ENCODE results near the gene UMAD1. TPM values are rescaled to one million over a fixed set of nuclear protein-coding genes. Genes with fewer than 3 reads are reported as not detected.
"Not testable (repeated sequence)": the region's sequence is repeated elsewhere in the genome, so short reads cannot be mapped to it uniquely, and the experiment has no call there.

The UMAD1 gene
- total RNA-seq, 1 experiment from 2014 or later: 32.1 TPM

GRCh38 chr7:7647495-7648036 lies 7.0 kb downstream of the UMAD1 start:
- DNase-seq (ENCODE audit: low read depth, low spot score): no peak
- in situ Hi-C loops (cut with HindIII; ENCODE audit: low pct_unique_long_range_greater_than_20kb, low sequenced_read_pairs): no loop called here

- in situ Hi-C loops (cut with HindIII; ENCODE audit: low pct_unique_long_range_greater_than_20kb, low sequenced_read_pairs): no loop called here
- DNase-seq (ENCODE audit: low read depth, low spot score): no peak
These were observed 10.2 kb downstream of the UMAD1 start for GRCh38 chr7:7650682-7651206.

GRCh38 chr7:7651479-7651878 lies 10.9 kb downstream of the UMAD1 start:
- no peak for DNase-seq (ENCODE audit: low read depth, low spot score)
- in situ Hi-C loops (cut with HindIII; ENCODE audit: low pct_unique_long_range_greater_than_20kb, low sequenced_read_pairs): no loop called here

- DNase-seq (ENCODE audit: low read depth, low spot score): no peak
- in situ Hi-C loops (cut with HindIII; ENCODE audit: low pct_unique_long_range_greater_than_20kb, low sequenced_read_pairs): no loop called here
These were observed 12.4 kb downstream of the UMAD1 start for GRCh38 chr7:7652798-7653540.

GRCh38 chr7:7653593-7654187 lies 13.1 kb downstream of the UMAD1 start:
- in situ Hi-C loops (cut with HindIII; ENCODE audit: low pct_unique_long_range_greater_than_20kb, low sequenced_read_pairs): no loop called here
- DNase-seq (ENCODE audit: low read depth, low spot score): peak; percentile 71

- in situ Hi-C loops (cut with HindIII; ENCODE audit: low pct_unique_long_range_greater_than_20kb, low sequenced_read_pairs): no loop called here
- DNase-seq (ENCODE audit: low read depth, low spot score): no peak
These were observed 14.6 kb downstream of the UMAD1 start for GRCh38 chr7:7654964-7655715.

GRCh38 chr7:7656459-7656858 lies 15.9 kb downstream of the UMAD1 start:
- DNase-seq (ENCODE audit: low read depth, low spot score); in situ Hi-C loops (cut with HindIII; ENCODE audit: low pct_unique_long_range_greater_than_20kb, low sequenced_read_pairs): not testable (repeated sequence)

- in situ Hi-C loops (cut with HindIII; ENCODE audit: low pct_unique_long_range_greater_than_20kb, low sequenced_read_pairs): no loop called here
- DNase-seq (ENCODE audit: low read depth, low spot score): peak; percentile 58
These were observed 22.0 kb downstream of the UMAD1 start for GRCh38 chr7:7662527-7662926.

GRCh38 chr7:7664291-7664690 lies 23.7 kb downstream of the UMAD1 start:
- in situ Hi-C loops (cut with HindIII; ENCODE audit: low pct_unique_long_range_greater_than_20kb, low sequenced_read_pairs): no loop called here
- DNase-seq (ENCODE audit: low read depth, low spot score): no peak

- in situ Hi-C loops (cut with HindIII; ENCODE audit: low pct_unique_long_range_greater_than_20kb, low sequenced_read_pairs): no loop called here
- no peak for DNase-seq (ENCODE audit: low read depth, low spot score)
These were observed 24.5 kb downstream of the UMAD1 start for GRCh38 chr7:7665031-7665430.

GRCh38 chr7:7667187-7667586 lies 26.6 kb downstream of the UMAD1 start:
- no peak for DNase-seq (ENCODE audit: low read depth, low spot score)
- in situ Hi-C loops (cut with HindIII; ENCODE audit: low pct_unique_long_range_greater_than_20kb, low sequenced_read_pairs): no loop called here

GRCh38 chr7:7668706-7669105 lies 28.2 kb downstream of the UMAD1 start:
- in situ Hi-C loops (cut with HindIII; ENCODE audit: low pct_unique_long_range_greater_than_20kb, low sequenced_read_pairs): no loop called here
- DNase-seq (ENCODE audit: low read depth, low spot score): no peak

- in situ Hi-C loops (cut with HindIII; ENCODE audit: low pct_unique_long_range_greater_than_20kb, low sequenced_read_pairs): no loop called here
- no peak for DNase-seq (ENCODE audit: low read depth, low spot score)
These were observed 29.9 kb downstream of the UMAD1 start for GRCh38 chr7:7670490-7670889.

- in situ Hi-C loops (cut with HindIII; ENCODE audit: low pct_unique_long_range_greater_than_20kb, low sequenced_read_pairs): no loop called here
- DNase-seq (ENCODE audit: low read depth, low spot score): no peak
These were observed 30.8 kb downstream of the UMAD1 start for GRCh38 chr7:7671361-7671760.

GRCh38 chr7:7672545-7673239 lies 32.1 kb downstream of the UMAD1 start:
- DNase-seq (ENCODE audit: low read depth, low spot score): no peak
- in situ Hi-C loops (cut with HindIII; ENCODE audit: low pct_unique_long_range_greater_than_20kb, low sequenced_read_pairs): no loop called here

- DNase-seq (ENCODE audit: low read depth, low spot score): no peak
- in situ Hi-C loops (cut with HindIII; ENCODE audit: low pct_unique_long_range_greater_than_20kb, low sequenced_read_pairs): no loop called here
These were observed 32.6 kb downstream of the UMAD1 start for GRCh38 chr7:7673240-7673550.

GRCh38 chr7:7675686-7676085 lies 35.1 kb downstream of the UMAD1 start:
- in situ Hi-C loops (cut with HindIII; ENCODE audit: low pct_unique_long_range_greater_than_20kb, low sequenced_read_pairs): no loop called here
- no peak for DNase-seq (ENCODE audit: low read depth, low spot score)

GRCh38 chr7:7679640-7680039 lies 39.1 kb downstream of the UMAD1 start:
- DNase-seq (ENCODE audit: low read depth, low spot score): peak; percentile 22
- in situ Hi-C loops (cut with HindIII; ENCODE audit: low pct_unique_long_range_greater_than_20kb, low sequenced_read_pairs): not testable (repeated sequence)
